ENCODE data around the gene CYB5R2.

- TF ChIP-seq CTCF (IDR thresholded peaks at IDR 0.05; ENCODE audit: low read depth, low read length, missing input control) = no peak
- no peak for TF ChIP-seq RXRA (IDR thresholded peaks at IDR 0.05)
- TF ChIP-seq YY1 (IDR thresholded peaks at IDR 0.05) = no peak
- TF ChIP-seq, protein P1, sequence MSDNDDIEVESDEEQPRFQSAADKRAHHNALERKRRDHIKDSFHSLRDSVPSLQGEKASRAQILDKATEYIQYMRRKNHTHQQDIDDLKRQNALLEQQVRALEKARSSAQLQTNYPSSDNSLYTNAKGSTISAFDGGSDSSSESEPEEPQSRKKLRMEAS (IDR thresholded peaks at IDR 0.05) = no peak
- TF ChIP-seq JUND (IDR thresholded peaks at IDR 0.05) = no peak
- TF ChIP-seq SP1 (IDR thresholded peaks at IDR 0.05) = no peak
These were observed 21.6 kb downstream of the CYB5R2 start for GRCh38 chr11:7651700-7652099.
